Thoracic aorta endothelial cell (primary cell): ENCODE measurements around the gene TRIM21. TPM values are rescaled to one million over a fixed set of nuclear protein-coding genes. Genes with fewer than 3 reads are reported as not detected.

ENCODE experiments used
- total RNA-seq: library from RNA; depleted of rRNA; stranded (reverse); fragments of >200 nt; gene quantifications from 2 replicates; pipeline ENCODE4 v1.2.3, GENCODE V29; 2012

TRIM21 gene
- total RNA-seq: 17.4 and 25.8 TPM in 2 replicates

GRCh38 chr11:4393209-4393857 is at the start of gene TRIM21:
Gene TRIM21, minus strand, starts transcription at chr11:4393702. Its CDS starts 3,293 bp downstream, at chr11:4390409.

GRCh38 chr11:4368286-4368685 is 25.2 kb downstream of the TRIM21 start, which contains the start of gene OR52B4:
Gene OR52B4, minus strand, starts transcription at chr11:4368386. Its CDS starts 91 bp downstream, at chr11:4368295.

Other genes with a start within 250 kb of the TRIM21 start
- not detected in 2 replicates for gene OR52B4, start 25.3 kb downstream of the TRIM21 start, total RNA-seq
- not detected in 2 replicates for gene OR52K2, start 55.6 kb upstream of the TRIM21 start, total RNA-seq
- gene OR52K1, start 88.9 kb upstream of the TRIM21 start, total RNA-seq: not detected in 2 replicates
- not detected in 2 replicates for gene OR52M1, start 151.5 kb upstream of the TRIM21 start, total RNA-seq
- gene OR52I2, start 188.0 kb upstream of the TRIM21 start, total RNA-seq: not detected in 2 replicates
- not detected in 2 replicates for gene OR52I1, start 200.3 kb upstream of the TRIM21 start, total RNA-seq
- gene TRIM68, start 214.5 kb upstream of the TRIM21 start, total RNA-seq: 11.6 and 13.9 TPM in 2 replicates
- not detected in 2 replicates for gene OR51D1, start 243.8 kb upstream of the TRIM21 start, total RNA-seq